Middle frontal gyrus (tissue), 1 donor: ENCODE data around the gene POLR3F.
A peak's percentile ranks its signal among the peaks of the same experiment; 100 is the strongest.
"Not testable (repeated sequence)": the region's sequence is repeated elsewhere in the genome, so short reads cannot be mapped to it uniquely, and the experiment has no call there.

Experiments used
- DNase-seq: peaks from one replicate; pipeline ENCODE4 v3.0.0-alpha.2; 2015; ENCODE audit warnings: low spot score; ENCODE audit errors: extremely low spot score

The POLR3F gene

DNA sequence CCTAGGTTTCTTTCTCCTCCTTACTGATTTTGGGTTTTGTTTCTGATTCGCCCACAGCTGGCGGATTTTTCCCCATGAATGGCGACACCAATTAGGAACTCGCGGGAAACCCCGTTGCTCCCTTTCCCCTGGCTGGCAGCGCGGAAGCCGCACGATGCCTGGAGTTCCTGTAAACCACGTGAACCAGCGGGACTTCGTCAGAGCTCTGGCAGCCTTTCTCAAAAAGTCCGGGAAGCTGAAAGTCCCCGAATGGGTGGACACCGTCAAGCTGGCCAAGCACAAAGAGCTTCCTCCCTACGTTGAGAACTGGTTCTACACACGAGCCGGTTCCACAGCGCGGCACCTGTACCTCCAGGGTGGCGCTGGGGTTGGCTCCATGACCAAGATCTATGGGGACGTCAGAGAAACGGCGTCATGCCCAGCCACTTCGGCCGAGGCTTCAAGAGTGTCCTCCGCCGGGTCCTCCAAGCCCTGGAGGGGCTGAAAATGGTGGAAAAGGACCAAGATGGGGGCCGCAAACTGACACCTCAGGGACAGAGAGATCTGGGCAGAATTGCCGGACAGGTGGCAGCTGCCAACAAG lies 37.4 kb downstream of the POLR3F start:
- DNase-seq = no peak

DNA sequence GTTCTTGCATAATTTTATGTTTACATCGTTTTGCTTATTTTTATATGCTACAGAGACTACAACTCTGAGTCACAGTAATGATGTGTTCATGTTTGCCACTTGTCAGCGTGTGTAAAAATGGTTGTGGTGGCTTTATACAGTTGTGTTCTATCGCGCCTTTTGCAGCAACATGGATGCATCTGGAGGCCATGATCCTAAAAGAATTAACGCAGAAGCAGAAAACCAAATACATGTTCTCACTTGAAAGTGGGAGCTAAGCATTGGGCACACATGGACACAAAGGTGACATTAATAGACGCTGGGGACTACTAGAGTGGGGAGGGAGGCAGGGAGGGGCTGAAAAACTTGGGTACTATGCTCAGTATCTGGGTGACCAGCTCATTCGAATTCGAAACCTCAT lies 39.6 kb downstream of the POLR3F start:
- DNase-seq = no peak

DNA sequence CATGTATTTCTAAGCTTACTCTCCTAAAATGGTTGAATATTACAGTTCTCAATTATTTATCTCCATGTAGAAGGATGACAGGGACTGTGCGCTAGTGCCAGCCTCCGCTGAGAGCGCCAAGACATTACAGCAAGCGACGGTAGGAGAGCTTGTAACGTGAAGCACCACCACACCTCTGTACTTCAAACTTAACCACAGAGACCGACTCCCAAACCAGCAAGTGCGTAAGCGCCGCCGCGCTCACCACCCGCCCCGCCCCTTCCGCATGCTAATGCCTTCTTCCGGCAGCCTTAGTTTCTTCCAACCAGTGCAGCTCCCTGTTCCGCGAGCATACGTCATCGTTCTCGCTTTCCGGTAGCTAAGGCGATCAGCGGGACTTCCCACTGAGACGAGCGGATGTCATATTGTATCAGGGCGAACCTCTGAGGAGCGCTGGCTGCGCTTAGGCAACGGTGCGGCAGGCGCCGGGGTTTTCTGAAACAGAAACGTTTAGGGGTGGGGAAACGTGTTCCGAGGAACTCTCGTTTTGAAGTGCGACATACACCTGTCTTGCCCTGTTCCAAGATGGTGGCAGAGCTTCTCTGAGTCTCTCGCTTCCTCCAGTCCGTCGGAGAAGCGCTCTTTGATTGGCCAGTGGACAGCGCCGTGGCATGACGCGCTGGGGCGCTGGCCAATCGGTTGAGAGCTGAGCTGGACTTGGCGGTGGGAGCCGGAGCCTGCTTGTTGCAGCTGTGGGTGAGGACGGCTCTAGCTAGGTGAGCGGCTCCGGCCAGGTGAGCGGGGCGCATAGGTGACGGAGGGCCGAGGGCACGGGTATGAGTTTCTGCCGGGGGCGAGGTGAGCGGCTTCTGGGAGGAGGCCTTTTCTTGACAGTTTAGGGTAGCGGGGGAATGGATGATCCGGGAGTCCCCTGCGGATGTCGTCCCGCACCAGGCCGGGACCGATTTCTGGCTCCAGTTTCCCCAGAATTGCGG lies 40.3 kb downstream of the POLR3F start, which contains the start of gene SEC23B:
TSS of gene SEC23B (plus strand) at position 723 of the 974 bp plus-strand sequence. CDS start 2,896 bp downstream, outside the sequence.
- DNase-seq = peak; percentile 99

DNA sequence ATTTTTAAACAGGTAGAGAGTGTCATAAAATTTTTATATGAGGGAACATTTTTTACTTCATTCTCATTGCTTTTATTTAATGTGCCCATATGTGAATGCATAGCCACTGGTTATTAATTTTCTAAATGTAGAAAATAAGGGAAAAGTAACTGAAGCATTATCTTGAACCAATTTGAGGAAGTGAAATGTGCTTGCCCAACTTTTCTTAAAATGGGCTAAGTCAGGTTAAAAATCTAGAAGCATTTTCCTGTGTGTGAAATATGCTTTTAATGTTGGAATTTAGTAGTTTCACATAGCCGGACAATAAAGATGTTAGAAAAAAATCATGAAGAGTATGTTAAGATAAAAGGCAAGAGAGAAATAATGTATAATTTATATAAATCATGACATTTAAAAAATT lies 44.4 kb downstream of the POLR3F start:
- no peak for DNase-seq

DNA sequence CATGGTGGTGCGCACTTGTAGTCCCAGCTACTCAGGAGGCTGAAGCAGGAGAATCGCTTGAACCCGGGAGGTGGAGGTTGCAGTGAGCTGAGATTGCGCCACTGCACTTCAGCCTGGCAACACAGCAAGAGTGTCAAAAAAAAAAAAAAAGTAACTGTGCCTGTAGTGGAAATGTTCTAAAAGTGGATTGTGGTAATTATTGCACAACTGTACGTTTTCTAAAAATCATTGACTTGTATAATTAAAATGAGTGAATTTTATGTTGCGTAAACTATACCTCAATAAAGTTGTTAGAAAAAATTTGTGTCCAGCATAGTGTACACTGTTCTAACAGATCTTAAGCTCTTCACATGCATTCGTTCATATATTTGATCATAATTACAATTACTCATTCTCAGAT lies 46.0 kb downstream of the POLR3F start:
- DNase-seq = no peak

DNA sequence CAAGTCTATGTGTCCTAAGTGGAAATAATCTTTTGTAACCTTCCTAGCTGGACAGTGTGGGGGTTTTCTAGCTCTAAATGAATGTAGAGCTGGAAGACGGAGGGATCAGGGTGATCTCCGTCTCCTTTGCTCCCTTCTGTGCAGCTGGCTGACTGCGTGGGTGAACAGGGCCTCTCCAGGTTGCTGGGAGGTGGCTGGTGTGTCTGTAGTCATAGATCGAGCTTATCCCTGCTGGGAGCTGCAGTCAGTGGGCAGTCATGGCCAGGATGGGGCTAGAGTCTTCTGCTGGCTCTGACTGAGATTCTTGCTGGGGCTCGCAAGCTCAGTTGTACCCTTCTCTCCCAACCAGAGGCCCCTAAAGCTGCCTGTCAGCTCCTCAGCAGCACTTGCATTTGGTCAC lies 46.9 kb downstream of the POLR3F start:
- DNase-seq = no peak

DNA sequence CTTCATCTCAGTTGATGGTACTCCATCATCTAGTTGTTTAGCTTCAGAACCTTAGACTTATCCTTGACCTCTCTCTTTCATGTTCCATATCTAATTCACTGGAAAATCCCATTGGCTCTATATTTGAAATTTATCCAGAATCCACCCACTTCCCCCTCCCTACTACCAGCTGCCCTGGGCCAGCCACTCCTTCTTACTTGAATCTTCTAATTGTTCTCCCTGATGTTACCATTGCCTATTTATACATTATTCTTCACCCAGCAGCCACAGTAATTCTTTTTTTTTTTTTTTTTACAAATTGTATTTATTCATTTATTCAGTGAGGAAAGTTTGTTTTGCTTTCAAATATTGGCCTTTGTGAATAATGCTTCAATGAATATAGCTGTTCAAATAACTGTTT lies 48.8 kb downstream of the POLR3F start:
- DNase-seq = no peak

DNA sequence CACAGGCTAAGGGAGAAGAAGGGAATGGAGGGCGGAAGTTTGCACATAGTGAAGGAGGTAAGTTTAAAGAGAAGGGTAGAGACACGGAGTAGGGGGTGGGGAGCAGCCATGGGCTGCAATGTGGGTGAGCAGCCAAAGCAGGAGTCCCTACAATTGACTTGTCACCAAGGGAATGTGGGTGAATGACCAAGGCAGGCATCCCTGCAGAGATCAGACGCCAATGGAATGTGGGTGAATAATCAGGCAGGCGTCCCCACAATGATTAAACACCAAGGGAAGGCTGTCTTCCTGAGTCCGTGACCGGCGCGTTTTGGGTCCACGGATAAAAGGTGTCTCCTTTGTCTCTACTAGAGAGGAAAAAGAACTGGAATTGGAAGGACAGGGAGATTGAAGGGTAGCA lies 54.9 kb downstream of the POLR3F start:
- DNase-seq = not testable (repeated sequence)

DNA sequence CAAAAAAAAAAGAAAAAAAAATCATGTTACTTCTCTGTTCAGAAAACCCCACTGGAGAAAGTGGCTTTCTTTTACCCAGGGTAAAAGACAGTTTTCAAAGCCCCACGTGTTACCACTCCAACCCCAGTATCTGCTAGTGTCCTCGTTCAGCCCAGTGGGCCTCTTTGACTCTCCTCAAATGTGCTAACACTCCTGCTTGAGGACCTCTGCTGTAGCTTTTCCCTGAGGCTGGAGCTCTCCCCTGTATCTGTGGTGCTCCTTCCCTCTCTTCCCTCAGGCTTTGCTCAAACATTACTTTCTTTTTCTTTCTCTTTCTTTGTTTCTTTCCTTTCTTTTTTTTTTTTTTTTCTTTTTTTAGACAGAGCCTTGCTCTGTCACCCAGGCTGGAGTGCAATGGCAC lies 55.9 kb downstream of the POLR3F start:
- no peak for DNase-seq

DNA sequence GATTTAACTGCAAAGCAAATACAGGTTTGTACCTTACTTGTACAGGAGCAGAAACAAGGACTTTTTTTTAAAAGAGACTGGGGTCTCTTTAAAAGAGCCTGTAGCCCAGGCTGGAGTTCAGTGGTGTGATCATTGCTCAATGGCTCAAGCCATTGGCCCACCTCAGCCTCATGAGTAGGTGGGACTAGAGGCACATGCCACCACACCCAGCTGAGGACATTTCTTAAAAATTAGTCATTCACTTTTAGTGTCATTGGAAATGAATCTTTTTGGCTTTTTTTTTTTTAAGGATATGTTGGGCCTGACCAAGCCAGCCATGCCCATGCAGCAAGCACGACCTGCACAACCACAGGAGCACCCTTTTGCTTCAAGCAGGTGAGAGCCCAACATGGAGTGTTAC lies 57.5 kb downstream of the POLR3F start:
- DNase-seq = no peak

DNA sequence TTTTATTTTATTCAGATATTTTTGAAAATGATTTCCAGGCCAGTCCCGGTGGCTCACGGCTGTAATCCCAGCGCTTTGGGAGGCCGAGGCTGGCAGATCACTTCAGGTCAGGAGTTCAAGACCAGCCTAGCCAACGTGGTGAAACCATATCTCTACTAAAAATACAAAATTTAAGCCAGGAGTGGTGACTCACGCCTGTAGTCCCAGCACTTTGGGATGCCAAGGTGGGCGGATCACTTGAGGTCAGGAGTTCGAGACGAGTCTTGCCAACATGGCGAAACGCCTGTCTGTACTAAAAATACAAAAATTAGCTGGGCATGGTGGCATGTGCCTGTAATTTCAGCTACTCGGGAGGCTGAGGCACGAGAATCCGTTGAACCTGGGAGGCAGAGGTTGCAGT lies 59.6 kb downstream of the POLR3F start:
- DNase-seq = not testable (repeated sequence)

DNA sequence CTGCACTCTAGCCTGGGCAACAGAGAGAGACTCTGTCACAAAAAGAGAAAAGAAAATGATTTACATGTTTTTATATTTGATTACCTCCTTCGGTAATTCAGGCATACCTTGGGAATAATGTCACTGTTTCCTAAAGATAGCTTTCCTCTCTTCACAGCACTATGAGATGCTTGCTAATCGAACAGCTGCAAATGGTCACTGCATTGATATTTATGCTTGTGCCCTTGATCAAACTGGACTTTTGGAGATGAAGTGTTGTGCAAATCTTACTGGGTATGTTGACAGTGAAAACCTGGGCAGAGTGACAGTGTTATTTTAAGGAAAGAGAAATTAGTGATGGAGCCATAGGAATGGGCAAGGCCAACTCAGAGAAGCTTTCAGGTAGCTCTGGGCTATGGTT lies 60.1 kb downstream of the POLR3F start:
- DNase-seq = no peak

DNA sequence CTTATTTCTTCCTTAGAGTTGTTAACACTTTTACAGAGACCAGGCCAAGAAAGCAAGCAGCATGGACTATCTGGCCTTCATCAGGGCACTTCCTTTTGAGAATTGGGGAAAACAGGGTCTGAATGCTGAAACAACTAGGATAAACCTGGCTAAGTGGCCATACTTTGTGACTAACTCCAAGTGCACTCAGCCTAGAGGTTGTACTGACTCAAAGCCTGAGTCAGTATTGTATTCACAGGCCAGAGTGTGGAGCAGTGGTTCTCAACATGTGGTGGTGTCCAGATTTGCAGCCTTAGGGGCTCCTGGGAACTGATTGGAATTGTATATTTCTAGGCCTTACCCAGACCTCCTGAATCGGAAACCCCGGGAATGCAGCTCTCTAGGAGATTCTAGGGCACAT lies 60.6 kb downstream of the POLR3F start:
- DNase-seq = no peak

DNA sequence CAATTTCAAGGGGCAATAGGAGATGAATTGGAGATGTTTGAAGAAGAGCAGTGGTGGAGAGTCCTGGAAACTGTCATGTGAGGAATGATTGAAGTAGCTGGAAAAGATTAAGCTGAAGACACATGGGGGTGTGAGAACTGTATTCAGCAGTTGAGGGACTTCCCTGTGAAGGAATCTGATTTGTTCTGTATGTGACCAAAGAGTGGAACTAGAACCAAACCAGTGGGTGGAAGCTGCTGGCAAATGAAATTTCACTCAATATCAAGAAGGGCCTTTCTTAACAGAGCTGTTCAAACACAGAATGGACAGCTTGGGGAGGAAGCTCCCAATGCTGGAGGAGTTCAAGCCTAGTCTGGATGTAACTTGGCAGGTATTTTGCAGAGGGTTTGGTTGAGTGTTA lies 61.9 kb downstream of the POLR3F start:
- no peak for DNase-seq

DNA sequence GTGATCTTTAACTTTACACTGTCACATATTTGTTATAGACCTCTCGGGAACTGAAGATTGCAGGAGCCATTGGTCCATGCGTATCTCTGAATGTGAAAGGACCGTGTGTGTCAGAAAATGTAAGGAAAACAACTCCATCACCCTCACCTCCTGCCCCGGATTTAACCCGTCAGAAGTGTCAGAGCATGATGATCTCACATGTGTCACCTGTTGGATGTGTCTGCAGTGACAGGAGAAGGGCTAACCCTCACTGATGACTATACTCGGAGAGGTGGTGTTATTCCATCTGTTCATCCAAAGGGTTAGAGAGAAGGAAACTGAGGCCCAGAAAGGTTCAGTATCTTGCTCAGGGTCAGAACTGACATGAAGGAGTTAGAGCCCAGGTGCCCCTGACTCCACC lies 65.4 kb downstream of the POLR3F start:
- DNase-seq = no peak

DNA sequence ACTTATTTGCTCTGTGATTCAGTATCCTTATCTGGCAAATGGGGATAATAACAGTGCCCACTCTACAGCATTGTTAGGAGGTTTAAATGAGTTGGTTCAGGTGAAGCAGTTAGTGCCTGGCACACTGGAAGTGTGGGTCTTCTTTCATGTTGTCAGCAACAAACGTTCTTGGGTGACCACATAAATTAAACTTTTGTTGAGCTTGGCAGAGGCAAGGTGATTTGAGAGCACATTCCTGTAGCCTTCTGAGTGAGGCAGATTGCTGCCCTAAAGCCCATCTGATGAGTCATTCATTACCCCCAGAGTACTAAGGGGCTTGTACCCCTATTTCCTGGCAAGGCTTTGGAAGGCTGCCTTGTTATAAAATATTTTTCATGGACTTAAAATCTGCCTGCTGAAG lies 66.3 kb downstream of the POLR3F start:
- no peak for DNase-seq

DNA sequence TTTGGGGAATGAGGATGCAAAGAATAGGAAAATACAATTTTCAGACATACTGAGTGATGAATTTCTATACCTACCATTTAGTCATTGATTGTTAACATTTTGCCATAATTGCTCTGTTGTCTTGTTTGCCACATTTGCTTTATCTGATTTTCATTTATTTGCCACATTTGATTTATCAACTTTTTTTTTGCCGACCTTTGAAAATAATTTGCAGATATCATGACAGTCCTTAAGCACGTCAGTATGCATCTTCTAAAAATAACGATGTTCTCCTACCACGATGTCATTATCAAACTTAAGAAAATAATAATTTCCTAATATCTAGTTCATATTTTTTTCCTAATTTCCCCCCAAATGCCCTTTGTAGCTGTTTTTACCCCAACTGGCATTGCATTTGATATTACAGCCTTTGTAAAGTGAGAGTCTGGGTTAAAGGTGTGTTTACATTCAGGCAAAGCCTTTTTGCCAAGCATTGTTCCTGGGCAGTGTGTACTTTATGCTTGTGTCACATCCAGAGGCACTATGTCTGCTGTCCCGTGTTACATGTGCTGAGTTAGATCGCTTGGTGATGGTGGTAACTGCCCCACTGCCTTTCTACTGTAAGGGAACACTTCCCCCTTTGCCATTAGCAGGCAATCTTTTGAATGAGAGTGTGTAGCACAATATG lies 66.9 kb downstream of the POLR3F start:
- no peak for DNase-seq
